ENCODE data around the gene S100Z.
"Not testable (repeated sequence)": the region's sequence is repeated elsewhere in the genome, so short reads cannot be mapped to it uniquely, and the experiment has no call there.

The S100Z gene

GRCh38 chr5:76874088-76874581, 24.3 kb downstream of the S100Z start:
- no peak for DNase-seq (ENCODE audit: low read depth in 2 of 2)

- no peak for DNase-seq (ENCODE audit: low read depth in 2 of 2)
These were observed 39.0 kb downstream of the S100Z start for GRCh38 chr5:76888733-76889300.

- no peak for DNase-seq (ENCODE audit: low read depth in 2 of 2)
These were observed 43.5 kb downstream of the S100Z start for GRCh38 chr5:76893294-76893693.

- no peak for DNase-seq (ENCODE audit: low read depth in 2 of 2)
These were observed 46.4 kb downstream of the S100Z start for GRCh38 chr5:76896196-76896595.

GRCh38 chr5:76901522-76901921, 51.7 kb downstream of the S100Z start:
- DNase-seq (ENCODE audit: low read depth in 2 of 2): no peak

- no peak for DNase-seq (ENCODE audit: low read depth in 2 of 2)
These were observed 58.4 kb downstream of the S100Z start for GRCh38 chr5:76908166-76908565.

GRCh38 chr5:76910344-76910933, 60.6 kb downstream of the S100Z start:
- DNase-seq (ENCODE audit: low read depth in 2 of 2): not testable (repeated sequence)

GRCh38 chr5:76914671-76915070, 64.9 kb downstream of the S100Z start:
- not testable (repeated sequence) for DNase-seq (ENCODE audit: low read depth in 2 of 2)

- no peak for DNase-seq (ENCODE audit: low read depth in 2 of 2)
These were observed 68.7 kb downstream of the S100Z start for GRCh38 chr5:76918539-76918938.

GRCh38 chr5:76920491-76920890, 70.7 kb downstream of the S100Z start:
- DNase-seq (ENCODE audit: low read depth in 2 of 2): no peak

GRCh38 chr5:76926329-76927105, 76.7 kb downstream of the S100Z start:
- no peak for DNase-seq (ENCODE audit: low read depth in 2 of 2)

- no peak for DNase-seq (ENCODE audit: low read depth in 2 of 2)
These were observed 78.1 kb downstream of the S100Z start for GRCh38 chr5:76927961-76928360.

GRCh38 chr5:76930083-76930482, 80.3 kb downstream of the S100Z start:
- DNase-seq (ENCODE audit: low read depth in 2 of 2): no peak

- no peak for DNase-seq (ENCODE audit: low read depth in 2 of 2)
These were observed 88.4 kb downstream of the S100Z start for GRCh38 chr5:76938177-76938576.

- no peak for DNase-seq (ENCODE audit: low read depth in 2 of 2)
These were observed 91.2 kb downstream of the S100Z start for GRCh38 chr5:76941000-76941399.

GRCh38 chr5:76941442-76941841, 91.6 kb downstream of the S100Z start:
- DNase-seq (ENCODE audit: low read depth in 2 of 2): no peak

- DNase-seq (ENCODE audit: low read depth in 2 of 2): no peak
These were observed 92.8 kb downstream of the S100Z start for GRCh38 chr5:76942581-76942980.

- DNase-seq (ENCODE audit: low read depth in 2 of 2): no peak
These were observed 93.2 kb downstream of the S100Z start for GRCh38 chr5:76943006-76943405.

- no peak for DNase-seq (ENCODE audit: low read depth in 2 of 2)
These were observed 94.8 kb downstream of the S100Z start for GRCh38 chr5:76944638-76945037.

GRCh38 chr5:76945238-76945637, 95.4 kb downstream of the S100Z start:
- not testable (repeated sequence) for DNase-seq (ENCODE audit: low read depth in 2 of 2)

GRCh38 chr5:76946090-76946489, 96.3 kb downstream of the S100Z start:
- no peak for DNase-seq (ENCODE audit: low read depth in 2 of 2)

- DNase-seq (ENCODE audit: low read depth in 2 of 2): no peak
These were observed 97.3 kb downstream of the S100Z start for GRCh38 chr5:76947082-76947503.

Data from stimulated activated CD4-positive, alpha-beta T cell treated with anti-CD3 and anti-CD28 coated beads, Interleukin-15, amount 100 ng/mL, for 48 hours (primary cell).